HEK293 (cell line): ENCODE data around the gene THSD7B.
"Not testable (repeated sequence)": the region's sequence is repeated elsewhere in the genome, so short reads cannot be mapped to it uniquely, and the experiment has no call there.

Source experiments
- CTCF ChIA-PET: fragments of 350-600 bp; formaldehyde crosslinking; extraction: SDS; loops from one replicate; lab custom pipeline; 2021; ENCODE audit warnings: antibody characterized with exemption; lab: Yijun Ruan, JAX
- POLR2A ChIA-PET: fragments of 300-600 bp; formaldehyde crosslinking; extraction: SDS; loops from one replicate; lab custom pipeline; 2020; ENCODE audit warnings: antibody characterized with exemption, inconsistent platforms; lab: Yijun Ruan, JAX
- H3K27ac ChIP-seq: fragments of 200-500 bp; sonication (Bioruptor generic); 2 replicates; pipeline ENCODE4 v1.5.1; 2014; ENCODE audit warnings: low read depth, low read length, control low read depth, inconsistent platforms; ENCODE audit errors: extremely low read depth
- H3K36me3 ChIP-seq, 2 experiments: fragments of 200-500 bp in 1 of 2; sonication (Bioruptor generic) in 1 of 2; 1 replicate in 1 of 2; 2 replicates in 1 of 2; pipeline ENCODE4 v1.5.1; 2014 to 2017; ENCODE audit warnings: inconsistent platforms in 2 of 2, low read length in 2 of 2; ENCODE audit not compliant: control insufficient read depth in 2 of 2, insufficient read depth in 1 of 2
- H3K4me1 ChIP-seq: fragments of 200-500 bp; sonication (Bioruptor generic); 2 replicates; pipeline ENCODE4 v1.5.1; 2014; ENCODE audit warnings: mild to moderate bottlenecking, low read length, inconsistent platforms; ENCODE audit not compliant: control insufficient read depth, insufficient read depth
- H3K4me3 ChIP-seq: 2 replicates; pipeline ENCODE4 v1.5.1; 2011; ENCODE audit warnings: low read depth, mild to moderate bottlenecking, control low read depth, low read length, moderate library complexity
- H3K9me3 ChIP-seq: fragments of 200-500 bp; sonication (Bioruptor generic); 2 replicates; pipeline ENCODE4 v1.5.1; 2014; ENCODE audit warnings: low read depth, low read length, inconsistent platforms; ENCODE audit not compliant: control insufficient read depth, insufficient read depth
- ZNF174 ChIP-seq: fragments of 450-650 bp; formaldehyde crosslinking; IDR thresholded peaks from 2 replicates; pipeline ENCODE4 v1.5.0; 2017; ENCODE audit warnings: missing biosample characterization, mild to moderate bottlenecking, missing genetic modification characterization
- ZNF404 ChIP-seq: fragments of 450-650 bp; formaldehyde crosslinking; IDR thresholded peaks from 2 replicates; pipeline ENCODE4 v1.5.1; 2017; ENCODE audit warnings: missing biosample characterization, missing genetic modification characterization
- ZNF555 ChIP-seq: fragments of 450-650 bp; formaldehyde crosslinking; conservative IDR thresholded peaks from 2 replicates; pipeline ENCODE4 v1.5.1; 2017; ENCODE audit warnings: missing biosample characterization, mild to moderate bottlenecking, missing genetic modification characterization, inconsistent platforms
- ZNF624 ChIP-seq: fragments of 450-650 bp; formaldehyde crosslinking; IDR thresholded peaks from 2 replicates; pipeline ENCODE4 v1.5.1; 2017; ENCODE audit warnings: missing biosample characterization, missing genetic modification characterization
- ZNF747 ChIP-seq: fragments of 450-650 bp; formaldehyde crosslinking; IDR thresholded peaks from 2 replicates; pipeline ENCODE4 v1.5.1; 2016; ENCODE audit warnings: missing biosample characterization, missing genetic modification characterization
- ZNF76 ChIP-seq: fragments of 450-650 bp; formaldehyde crosslinking; IDR thresholded peaks from 2 replicates; pipeline ENCODE4; 2016; ENCODE audit warnings: low read depth, missing biosample characterization, missing genetic modification characterization, borderline replicate concordance
- ZNF830 ChIP-seq: fragments of 450-650 bp; IDR thresholded peaks from 2 replicates; pipeline ENCODE4 v1.5.0; 2018; ENCODE audit warnings: missing biosample characterization, missing genetic modification characterization, low read depth, mild to moderate bottlenecking, moderate library complexity
- ZSCAN16 ChIP-seq: fragments of 450-650 bp; formaldehyde crosslinking; IDR thresholded peaks from 2 replicates; pipeline ENCODE4 v1.5.1; 2016; ENCODE audit warnings: missing biosample characterization, missing genetic modification characterization
- TF ChIP-seq, protein P1 (sequence below): fragments of 450-650 bp; formaldehyde crosslinking; IDR thresholded peaks from 2 replicates; pipeline ENCODE4 v1.5.1; 2016; ENCODE audit warnings: missing biosample characterization, missing genetic modification characterization, low read depth
- TF ChIP-seq, protein P2 (sequence below): fragments of 450-650 bp; formaldehyde crosslinking; conservative IDR thresholded peaks from 2 replicates; pipeline ENCODE4 v1.5.1; 2016; ENCODE audit warnings: low read depth, missing biosample characterization, missing genetic modification characterization
- TF ChIP-seq, protein P3 (sequence below): fragments of 450-650 bp; formaldehyde crosslinking; IDR thresholded peaks from 2 replicates; pipeline ENCODE4 v1.5.1; 2016; ENCODE audit warnings: missing biosample characterization, missing genetic modification characterization
- TF ChIP-seq, protein P4 (sequence below): fragments of 450-650 bp; formaldehyde crosslinking; IDR thresholded peaks from 2 replicates; pipeline ENCODE4 v1.5.1; 2017; ENCODE audit warnings: missing biosample characterization, missing genetic modification characterization

THSD7B gene

DNA sequence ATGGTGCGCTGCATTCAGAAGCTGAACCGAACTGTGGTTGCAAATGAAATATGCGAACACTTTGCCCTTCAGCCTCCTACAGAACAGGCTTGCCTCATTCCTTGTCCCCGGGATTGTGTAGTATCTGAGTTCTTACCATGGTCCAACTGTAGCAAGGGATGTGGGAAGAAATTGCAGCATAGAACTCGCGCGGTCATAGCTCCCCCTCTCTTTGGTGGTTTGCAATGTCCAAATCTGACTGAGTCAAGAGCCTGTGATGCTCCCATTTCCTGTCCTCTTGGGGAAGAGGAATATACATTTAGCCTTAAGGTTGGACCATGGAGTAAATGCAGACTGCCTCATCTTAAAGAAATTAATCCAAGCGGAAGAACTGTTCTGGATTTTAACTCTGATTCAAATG, 291.4 kb downstream of the THSD7B start:
- Histone ChIP-seq H3K9me3 (no peaks in the 10 kb centered on the region), H3K36me3 (no peaks in the 10 kb centered on the region)
- CTCF ChIA-PET: interaction anchor here (0.7 kb wide), 1 partner anchor 222 kb away, joined by 7 read pairs; no protein-coding TSS in a partner anchor
- TF ChIP-seq ZNF76 (tag by site-specific recombination) (no peak), ZNF624 (tag by site-specific recombination) (no peak), ZNF174 (tag by site-specific recombination) (no peak), ZNF404 (tag by site-specific recombination) (no peak), ZNF555 (tag by site-specific recombination) (no peak), ZSCAN16 (no peak), ZNF747 (tag by site-specific recombination) (no peak), ZNF830 (tag by site-specific recombination) (no peak)
- TF ChIP-seq, protein P1, sequence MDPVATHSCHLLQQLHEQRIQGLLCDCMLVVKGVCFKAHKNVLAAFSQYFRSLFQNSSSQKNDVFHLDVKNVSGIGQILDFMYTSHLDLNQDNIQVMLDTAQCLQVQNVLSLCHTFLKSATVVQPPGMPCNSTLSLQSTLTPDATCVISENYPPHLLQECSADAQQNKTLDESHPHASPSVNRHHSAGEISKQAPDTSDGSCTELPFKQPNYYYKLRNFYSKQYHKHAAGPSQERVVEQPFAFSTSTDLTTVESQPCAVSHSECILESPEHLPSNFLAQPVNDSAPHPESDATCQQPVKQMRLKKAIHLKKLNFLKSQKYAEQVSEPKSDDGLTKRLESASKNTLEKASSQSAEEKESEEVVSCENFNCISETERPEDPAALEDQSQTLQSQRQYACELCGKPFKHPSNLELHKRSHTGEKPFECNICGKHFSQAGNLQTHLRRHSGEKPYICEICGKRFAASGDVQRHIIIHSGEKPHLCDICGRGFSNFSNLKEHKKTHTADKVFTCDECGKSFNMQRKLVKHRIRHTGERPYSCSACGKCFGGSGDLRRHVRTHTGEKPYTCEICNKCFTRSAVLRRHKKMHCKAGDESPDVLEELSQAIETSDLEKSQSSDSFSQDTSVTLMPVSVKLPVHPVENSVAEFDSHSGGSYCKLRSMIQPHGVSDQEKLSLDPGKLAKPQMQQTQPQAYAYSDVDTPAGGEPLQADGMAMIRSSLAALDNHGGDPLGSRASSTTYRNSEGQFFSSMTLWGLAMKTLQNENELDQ: no peak
- TF ChIP-seq, protein P2, sequence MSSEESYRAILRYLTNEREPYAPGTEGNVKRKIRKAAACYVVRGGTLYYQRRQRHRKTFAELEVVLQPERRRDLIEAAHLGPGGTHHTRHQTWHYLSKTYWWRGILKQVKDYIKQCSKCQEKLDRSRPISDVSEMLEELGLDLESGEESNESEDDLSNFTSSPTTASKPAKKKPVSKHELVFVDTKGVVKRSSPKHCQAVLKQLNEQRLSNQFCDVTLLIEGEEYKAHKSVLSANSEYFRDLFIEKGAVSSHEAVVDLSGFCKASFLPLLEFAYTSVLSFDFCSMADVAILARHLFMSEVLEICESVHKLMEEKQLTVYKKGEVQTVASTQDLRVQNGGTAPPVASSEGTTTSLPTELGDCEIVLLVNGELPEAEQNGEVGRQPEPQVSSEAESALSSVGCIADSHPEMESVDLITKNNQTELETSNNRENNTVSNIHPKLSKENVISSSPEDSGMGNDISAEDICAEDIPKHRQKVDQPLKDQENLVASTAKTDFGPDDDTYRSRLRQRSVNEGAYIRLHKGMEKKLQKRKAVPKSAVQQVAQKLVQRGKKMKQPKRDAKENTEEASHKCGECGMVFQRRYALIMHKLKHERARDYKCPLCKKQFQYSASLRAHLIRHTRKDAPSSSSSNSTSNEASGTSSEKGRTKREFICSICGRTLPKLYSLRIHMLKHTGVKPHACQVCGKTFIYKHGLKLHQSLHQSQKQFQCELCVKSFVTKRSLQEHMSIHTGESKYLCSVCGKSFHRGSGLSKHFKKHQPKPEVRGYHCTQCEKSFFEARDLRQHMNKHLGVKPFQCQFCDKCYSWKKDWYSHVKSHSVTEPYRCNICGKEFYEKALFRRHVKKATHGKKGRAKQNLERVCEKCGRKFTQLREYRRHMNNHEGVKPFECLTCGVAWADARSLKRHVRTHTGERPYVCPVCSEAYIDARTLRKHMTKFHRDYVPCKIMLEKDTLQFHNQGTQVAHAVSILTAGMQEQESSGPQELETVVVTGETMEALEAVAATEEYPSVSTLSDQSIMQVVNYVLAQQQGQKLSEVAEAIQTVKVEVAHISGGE: no peak
- TF ChIP-seq, protein P3, sequence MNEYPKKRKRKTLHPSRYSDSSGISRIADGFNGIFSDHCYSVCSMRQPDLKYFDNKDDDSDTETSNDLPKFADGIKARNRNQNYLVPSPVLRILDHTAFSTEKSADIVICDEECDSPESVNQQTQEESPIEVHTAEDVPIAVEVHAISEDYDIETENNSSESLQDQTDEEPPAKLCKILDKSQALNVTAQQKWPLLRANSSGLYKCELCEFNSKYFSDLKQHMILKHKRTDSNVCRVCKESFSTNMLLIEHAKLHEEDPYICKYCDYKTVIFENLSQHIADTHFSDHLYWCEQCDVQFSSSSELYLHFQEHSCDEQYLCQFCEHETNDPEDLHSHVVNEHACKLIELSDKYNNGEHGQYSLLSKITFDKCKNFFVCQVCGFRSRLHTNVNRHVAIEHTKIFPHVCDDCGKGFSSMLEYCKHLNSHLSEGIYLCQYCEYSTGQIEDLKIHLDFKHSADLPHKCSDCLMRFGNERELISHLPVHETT (tag by site-specific recombination): no peak
- TF ChIP-seq, protein P4, sequence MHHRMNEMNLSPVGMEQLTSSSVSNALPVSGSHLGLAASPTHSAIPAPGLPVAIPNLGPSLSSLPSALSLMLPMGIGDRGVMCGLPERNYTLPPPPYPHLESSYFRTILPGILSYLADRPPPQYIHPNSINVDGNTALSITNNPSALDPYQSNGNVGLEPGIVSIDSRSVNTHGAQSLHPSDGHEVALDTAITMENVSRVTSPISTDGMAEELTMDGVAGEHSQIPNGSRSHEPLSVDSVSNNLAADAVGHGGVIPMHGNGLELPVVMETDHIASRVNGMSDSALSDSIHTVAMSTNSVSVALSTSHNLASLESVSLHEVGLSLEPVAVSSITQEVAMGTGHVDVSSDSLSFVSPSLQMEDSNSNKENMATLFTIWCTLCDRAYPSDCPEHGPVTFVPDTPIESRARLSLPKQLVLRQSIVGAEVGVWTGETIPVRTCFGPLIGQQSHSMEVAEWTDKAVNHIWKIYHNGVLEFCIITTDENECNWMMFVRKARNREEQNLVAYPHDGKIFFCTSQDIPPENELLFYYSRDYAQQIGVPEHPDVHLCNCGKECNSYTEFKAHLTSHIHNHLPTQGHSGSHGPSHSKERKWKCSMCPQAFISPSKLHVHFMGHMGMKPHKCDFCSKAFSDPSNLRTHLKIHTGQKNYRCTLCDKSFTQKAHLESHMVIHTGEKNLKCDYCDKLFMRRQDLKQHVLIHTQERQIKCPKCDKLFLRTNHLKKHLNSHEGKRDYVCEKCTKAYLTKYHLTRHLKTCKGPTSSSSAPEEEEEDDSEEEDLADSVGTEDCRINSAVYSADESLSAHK (tag by site-specific recombination): no peak
- TF ChIP-seq, all 188 proteins: peak for 0
- Histone ChIP-seq H3K4me1 (no peaks in the 10 kb centered on the region), H3K4me3 (no peak overlapping the region), H3K27ac (no peak overlapping the region)
- POLR2A ChIA-PET: no interaction called here

DNA sequence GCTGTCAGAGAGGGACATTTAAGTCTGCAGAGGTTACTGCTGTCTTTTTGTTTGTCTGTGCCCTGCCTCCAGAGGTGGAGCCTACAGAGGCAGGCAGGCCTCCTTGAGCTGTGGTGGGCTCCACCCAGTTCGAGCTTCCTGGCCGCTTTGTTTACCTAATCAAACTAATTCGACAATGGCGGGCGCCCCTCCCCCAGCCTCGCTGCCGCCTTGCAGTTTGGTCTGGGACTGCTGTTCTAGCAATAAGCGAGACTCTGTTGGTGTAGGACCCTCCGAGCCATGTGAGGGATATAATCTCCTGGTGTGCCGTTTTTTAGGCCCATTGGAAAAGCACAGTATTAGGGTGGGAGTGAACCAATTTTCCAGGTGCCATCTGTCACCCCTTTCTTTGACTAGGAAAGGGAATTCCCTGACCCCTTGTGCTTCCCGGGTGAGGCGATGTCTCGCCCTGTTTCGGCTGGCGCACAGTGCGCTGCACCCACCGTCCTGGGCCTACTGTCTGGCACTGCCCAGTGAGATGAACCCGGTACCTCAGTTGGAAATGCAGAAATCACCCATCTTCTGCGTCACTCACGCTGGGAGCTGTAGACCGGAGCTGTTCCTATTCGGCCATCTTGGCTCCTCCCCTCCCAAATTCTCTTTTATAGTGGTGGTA, 310.9 kb downstream of the THSD7B start:
- H3K4me3 ChIP-seq, CTCF ChIA-PET, H3K27ac ChIP-seq, POLR2A ChIA-PET, H3K4me1 ChIP-seq, H3K36me3 ChIP-seq, H3K9me3 ChIP-seq: not testable (repeated sequence)
